ENCODE results near the gene UBXN6.

UBXN6 gene

GRCh38 chr19:4493104-4493928 is 35.7 kb upstream of the UBXN6 start:
- no peak for DNase-seq

- DNase-seq: no peak
Observed at GRCh38 chr19:4492337-4493103, 34.9 kb upstream of the UBXN6 start.

GRCh38 chr19:4491446-4491845 is 33.9 kb upstream of the UBXN6 start:
- DNase-seq: no peak

- no peak for DNase-seq
Observed at GRCh38 chr19:4488496-4488895, 30.9 kb upstream of the UBXN6 start.

GRCh38 chr19:4487572-4487971 is 30.0 kb upstream of the UBXN6 start:
- no peak for DNase-seq

GRCh38 chr19:4483385-4483784 is 25.8 kb upstream of the UBXN6 start:
- DNase-seq: no peak

GRCh38 chr19:4482721-4483364 is 25.2 kb upstream of the UBXN6 start:
- no peak for DNase-seq

GRCh38 chr19:4477034-4477801 is 19.6 kb upstream of the UBXN6 start:
- DNase-seq: no peak

- DNase-seq: peak in 1 of 2 donors; percentile 16
Observed at GRCh38 chr19:4474514-4475022, 17.0 kb upstream of the UBXN6 start.

GRCh38 chr19:4473763-4474513 is 16.3 kb upstream of the UBXN6 start:
- DNase-seq: no peak

- no peak for DNase-seq
Observed at GRCh38 chr19:4473011-4473762, 15.6 kb upstream of the UBXN6 start.

GRCh38 chr19:4472174-4472974 is 14.8 kb upstream of the UBXN6 start, which contains the start of gene HDGFL2:
TSS of gene HDGFL2 (plus strand) at chr19:4472297. CDS start at chr19:4472351, 54 bp downstream.
- DNase-seq: no peak

GRCh38 chr19:4471403-4472173 is 14.0 kb upstream of the UBXN6 start:
- peak; percentile 98 to 100 for DNase-seq

GRCh38 chr19:4467835-4468234 is 10.2 kb upstream of the UBXN6 start:
- no peak for DNase-seq

GRCh38 chr19:4464815-4465581 is 7.4 kb upstream of the UBXN6 start:
- DNase-seq: no peak

- DNase-seq: peak; percentile 5 to 24
Observed at GRCh38 chr19:4456843-4457653, 546 bp downstream of the UBXN6 start.

GRCh38 chr19:4456476-4456842 is 1.1 kb downstream of the UBXN6 start:
- peak; percentile 38 to 39 for DNase-seq

Data from inflammatory macrophage treated with lipopolysaccharide for 1 hour (primary cell).